Naive thymus-derived CD4-positive, alpha-beta T cell (primary cell): ENCODE measurements around the gene SLC22A23. TPM values are rescaled to one million over a fixed set of nuclear protein-coding genes. Genes with fewer than 3 reads are reported as not detected.
A peak's percentile ranks its signal among the peaks of the same experiment; 100 is the strongest.

ENCODE experiments used
- ATAC-seq: fragments of 150-1000 bp; cut with Tn5 transposase; 2 replicates; pipeline ENCODE4 v1.10.0; 2021; ENCODE audit warnings: mild to moderate bottlenecking, moderate library complexity
- CTCF ChIA-PET: fragments of 350-600 bp; sonication (Branson Sonifier 250); formaldehyde crosslinking; loops from one replicate; lab custom pipeline; 2021; ENCODE audit warnings: antibody characterized with exemption; lab: Charles Lee
- POLR2A ChIA-PET: fragments of 350-600 bp; sonication (Branson Sonifier 250); formaldehyde crosslinking; loops from one replicate; lab custom pipeline; 2021; ENCODE audit warnings: antibody characterized with exemption, inconsistent platforms; lab: Charles Lee
- DNase-seq, 9 donors: peaks; one replicate each; pipeline versions ENCODE4 v3.0.0 to v3.0.0-alpha.2; 2020 to 2022; ENCODE audit warnings: mixed read lengths in 1 of 9
- H3K27ac ChIP-seq: one replicate; pipeline ENCODE4 v1.7.0; 2013; ENCODE audit warnings: mild to moderate bottlenecking, low read depth, low read length, moderate library complexity
- H3K27me3 ChIP-seq, 2 donors: one replicate each; pipeline ENCODE4 v1.7.0; 2013; ENCODE audit warnings: low read length in 2 of 2, mild to moderate bottlenecking in 2 of 2, moderate library complexity in 2 of 2; ENCODE audit not compliant: control insufficient read depth in 2 of 2, insufficient read depth in 2 of 2
- H3K36me3 ChIP-seq, 3 experiments: 1 replicate in 2 of 3; 2 replicates in 1 of 3; pipeline ENCODE4 v1.7.0; 2013; ENCODE audit warnings: low read length in 3 of 3, mild to moderate bottlenecking in 3 of 3, moderate library complexity in 1 of 3; ENCODE audit not compliant: insufficient read depth in 3 of 3, control insufficient read depth in 2 of 3
- H3K4me1 ChIP-seq, 2 donors: one replicate each; pipeline ENCODE4 v1.7.0; 2013; ENCODE audit warnings: low read length in 2 of 2, mild to moderate bottlenecking in 2 of 2, moderate library complexity in 1 of 2; ENCODE audit not compliant: control insufficient read depth in 2 of 2, insufficient read depth in 2 of 2
- H3K4me3 ChIP-seq: 2 replicates; pipeline ENCODE4 v1.7.0; 2013; ENCODE audit warnings: mild to moderate bottlenecking, low read length
- H3K9me3 ChIP-seq, 3 experiments: 1 replicate in 2 of 3; 2 replicates in 1 of 3; pipeline ENCODE4 v1.7.0; 2013; ENCODE audit warnings: low read length in 3 of 3; ENCODE audit not compliant: control insufficient read depth in 2 of 3
- H3K27ac Mint-ChIP-seq, 9 donors: one replicate each; pipeline ENCODE4 v1.8.0; 2020 to 2022; ENCODE audit warnings: mixed read lengths in 9 of 9, mild to moderate bottlenecking in 8 of 9, moderate library complexity in 5 of 9, inconsistent platforms in 2 of 9
- H3K27me3 Mint-ChIP-seq, 5 donors: one replicate each; pipeline ENCODE4 v1.8.0; 2021 to 2022; ENCODE audit warnings: mixed read lengths in 5 of 5, mild to moderate bottlenecking in 1 of 5
- H3K36me3 Mint-ChIP-seq, 5 donors: one replicate each; pipeline ENCODE4 v1.8.0; 2020 to 2022; ENCODE audit warnings: mixed read lengths in 5 of 5, mild to moderate bottlenecking in 3 of 5, inconsistent platforms in 1 of 5
- H3K4me1 Mint-ChIP-seq, 7 donors: one replicate each; pipeline ENCODE4 v1.8.0; 2020 to 2022; ENCODE audit warnings: mixed read lengths in 7 of 7, mild to moderate bottlenecking in 3 of 7, inconsistent platforms in 1 of 7
- H3K4me3 Mint-ChIP-seq, 10 donors: one replicate each; pipeline ENCODE4 v1.8.0; 2020 to 2022; ENCODE audit warnings: mild to moderate bottlenecking in 10 of 10, mixed read lengths in 10 of 10, moderate library complexity in 6 of 10, inconsistent platforms in 2 of 10
- H3K9me3 Mint-ChIP-seq, 11 donors: one replicate each; pipeline ENCODE4 v1.8.0; 2020 to 2022; ENCODE audit warnings: mixed read lengths in 11 of 11, mild to moderate bottlenecking in 4 of 11, inconsistent platforms in 1 of 11, moderate library complexity in 1 of 11
- intact Hi-C, 2 donors: fragments of 100-400 bp; cut with micrococcal nuclease; formaldehyde crosslinking; loops; one replicate each; pipeline ENCODE4 v1.15.1; 2023
- polyA plus RNA-seq, 2 donors: library from polyadenylated mRNA; unstranded; fragments of 300-500 nt; fragmentation: Illumina TruSeq; gene quantifications; one replicate each; pipeline ENCODE4 v1.2.3, GENCODE V29; 2021
- total RNA-seq, 6 experiments: library from RNA in 5 of 6; stranded (reverse) in 5 of 6; gene quantifications; 1 replicate in 5 of 6; 2 replicates in 1 of 6; pipeline ENCODE4 v1.2.3 and lab custom pipeline; 2021 to 2026

SLC22A23 gene
- total and polyA plus RNA-seq, 7 experiments from 2014 or later, result 1.1 to 23.8 (median 13.6) TPM

DNA sequence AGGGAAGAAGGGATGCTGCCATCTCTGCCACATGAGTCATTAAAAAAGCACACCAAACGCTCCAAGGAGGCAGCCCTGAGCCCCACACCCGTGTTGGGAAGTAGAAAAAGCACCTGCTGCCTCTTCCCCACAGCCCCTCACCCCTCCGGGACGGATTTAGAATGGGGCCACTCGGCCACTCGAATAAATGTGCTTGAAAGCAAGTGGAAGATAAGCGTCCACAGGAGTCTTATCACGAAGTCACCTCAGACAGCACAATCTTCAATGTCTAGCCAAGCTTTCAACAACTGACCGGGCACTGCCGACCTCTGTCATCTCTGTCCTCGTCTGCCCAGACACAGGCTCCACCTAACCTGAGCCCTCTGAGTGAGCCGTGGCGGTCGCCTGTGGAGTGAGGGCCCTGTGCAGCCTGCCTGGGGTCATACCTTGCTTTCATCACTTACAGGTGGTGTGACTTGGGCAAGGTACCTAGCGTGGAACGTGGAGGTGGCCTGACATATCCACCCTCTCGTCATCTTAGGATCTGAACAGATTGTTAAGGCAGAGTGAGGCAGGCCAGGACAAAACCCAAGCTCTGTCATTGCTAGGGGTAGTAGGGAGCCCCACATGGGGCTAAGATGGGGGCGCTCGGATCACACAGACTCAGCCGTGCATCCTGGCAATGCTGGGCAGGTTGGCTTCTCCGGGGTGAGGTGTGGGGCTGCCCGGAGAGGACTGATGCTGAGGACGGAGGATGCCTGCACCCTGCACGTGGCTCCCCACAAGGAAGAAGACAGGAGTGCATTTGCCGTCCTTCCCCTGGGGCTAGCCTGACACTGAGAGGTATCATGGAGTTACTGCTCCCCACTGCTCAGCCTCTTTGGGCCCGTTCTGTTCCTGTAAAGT is 163.3 kb downstream of the SLC22A23 start:
- intact Hi-C loops, result no loop called here
- Histone ChIP-seq H3K4me3 (no peak overlapping the region), H3K36me3 (peaks cover 0 to 13% (median 0%) of the 10 kb centered on the region in 3 experiments), H3K27ac (no peak overlapping the region), H3K27me3 (no peaks in the 10 kb centered on the region), H3K4me1 (no peaks in the 10 kb centered on the region), H3K9me3 (no peaks in the 10 kb centered on the region)
- Mint-ChIP-seq H3K36me3 (peaks cover 0 to 13% (median 0%) of the 10 kb centered on the region in 5 donors), H3K27me3 (peaks cover 0 to 3% (median 0%) of the 10 kb centered on the region in 5 donors), H3K4me3 (no peak overlapping the region), H3K9me3 (no peaks in the 10 kb centered on the region), H3K4me1 (peaks cover 0 to 2% (median 0%) of the 10 kb centered on the region in 7 donors), H3K27ac (peak overlapping the region in 3 of 9 donors; percentile 23 to 65 (median 42))
- ATAC-seq (no peak), DNase-seq (no peak)
- CTCF ChIA-PET, result no interaction called here
- POLR2A ChIA-PET, result no interaction called here

DNA sequence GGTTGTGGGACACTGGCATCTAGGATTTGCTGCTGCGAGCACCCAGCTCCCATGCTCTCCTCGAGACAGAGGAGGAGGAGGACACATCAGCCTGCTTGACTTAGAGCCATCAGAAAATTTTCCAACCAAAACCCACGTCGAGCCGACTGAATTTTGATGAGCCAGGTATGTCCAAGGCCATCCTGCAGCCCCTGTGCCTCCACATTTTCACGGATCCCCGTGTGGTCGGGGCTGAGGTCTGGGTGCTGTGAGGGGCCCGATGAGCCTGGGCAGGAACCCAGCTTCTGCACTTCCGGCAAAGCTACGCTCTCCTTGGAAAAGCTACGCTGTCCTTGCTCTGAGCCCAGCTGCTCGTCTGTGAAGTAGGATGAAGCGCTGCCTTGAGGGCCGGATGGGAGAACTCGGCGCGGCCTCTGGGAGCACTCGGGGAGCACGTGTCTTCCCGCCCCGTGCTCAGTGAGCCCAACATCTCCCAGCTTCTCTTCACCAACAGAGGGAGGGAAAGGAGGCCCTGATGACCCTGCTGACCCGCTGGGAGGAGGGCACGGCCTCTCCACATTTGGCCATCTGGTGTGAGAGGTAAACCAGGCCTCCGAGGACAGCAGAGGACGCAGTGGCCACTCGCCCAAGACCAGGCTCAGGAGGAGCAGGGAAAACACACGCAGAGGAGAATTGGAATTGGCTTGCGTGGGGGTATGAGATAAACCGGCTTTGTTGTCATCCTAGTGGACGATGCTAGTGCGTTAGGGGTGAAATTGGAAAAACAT is 164.2 kb downstream of the SLC22A23 start:
- intact Hi-C loops, result no loop called here
- Mint-ChIP-seq H3K27ac (peak overlapping the region in 4 of 9 donors; percentile 42 to 67 (median 58)), H3K4me3 (no peak overlapping the region), H3K27me3 (peaks cover 0 to 3% (median 0%) of the 10 kb centered on the region in 5 donors), H3K36me3 (peaks cover 0 to 14% (median 0%) of the 10 kb centered on the region in 5 donors), H3K9me3 (no peaks in the 10 kb centered on the region), H3K4me1 (peaks cover 0 to 2% (median 0%) of the 10 kb centered on the region in 7 donors)
- CTCF ChIA-PET, result no interaction called here
- POLR2A ChIA-PET, result no interaction called here
- Histone ChIP-seq H3K9me3 (no peaks in the 10 kb centered on the region), H3K36me3 (peaks cover 0 to 12% (median 0%) of the 10 kb centered on the region in 3 experiments), H3K27ac (no peak overlapping the region), H3K4me1 (no peaks in the 10 kb centered on the region), H3K4me3 (no peak overlapping the region), H3K27me3 (no peaks in the 10 kb centered on the region)
- ATAC-seq (no peak), DNase-seq (no peak)

DNA sequence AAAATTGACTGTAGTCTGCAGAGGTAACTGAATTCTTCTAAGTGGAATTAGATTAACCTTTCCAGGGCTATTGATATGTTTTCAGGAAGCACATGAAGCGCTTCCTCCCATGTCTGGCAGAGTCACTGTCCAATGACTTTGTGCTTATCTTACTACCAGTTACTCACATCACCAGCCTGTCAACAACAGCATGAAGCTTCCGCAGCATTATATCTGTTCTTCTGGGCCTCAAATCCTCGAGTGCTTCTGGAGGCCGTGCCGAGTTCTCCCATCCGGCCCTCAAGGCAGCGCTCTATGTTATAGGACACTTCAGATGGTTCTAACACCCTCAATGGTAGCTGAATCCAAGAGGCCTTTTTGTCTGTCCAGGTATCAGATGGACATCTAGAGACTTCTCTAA is 164.9 kb downstream of the SLC22A23 start:
- peaks cover 0 to 13% (median 0%) of the 10 kb centered on the region in 5 donors for H3K36me3 Mint-ChIP-seq
- peaks cover 0 to 2% (median 0%) of the 10 kb centered on the region in 5 donors for H3K27me3 Mint-ChIP-seq
- peak overlapping the region in 2 of 9 donors; percentile 21 to 51 for H3K27ac Mint-ChIP-seq
- ChIA-PET CTCF (no interaction called here), POLR2A (no interaction called here)
- peaks cover 0 to 2% (median 0%) of the 10 kb centered on the region in 7 donors for H3K4me1 Mint-ChIP-seq
- no peak for ATAC-seq
- Histone ChIP-seq H3K27ac (no peak overlapping the region), H3K4me1 (no peaks in the 10 kb centered on the region), H3K4me3 (no peak overlapping the region), H3K36me3 (peaks cover 0 to 6% (median 0%) of the 10 kb centered on the region in 3 experiments), H3K9me3 (no peaks in the 10 kb centered on the region), H3K27me3 (no peaks in the 10 kb centered on the region)
- DNase-seq, result no peak
- intact Hi-C loops, result no loop called here
- H3K4me3 Mint-ChIP-seq, result no peak overlapping the region
- no peaks in the 10 kb centered on the region for H3K9me3 Mint-ChIP-seq

DNA sequence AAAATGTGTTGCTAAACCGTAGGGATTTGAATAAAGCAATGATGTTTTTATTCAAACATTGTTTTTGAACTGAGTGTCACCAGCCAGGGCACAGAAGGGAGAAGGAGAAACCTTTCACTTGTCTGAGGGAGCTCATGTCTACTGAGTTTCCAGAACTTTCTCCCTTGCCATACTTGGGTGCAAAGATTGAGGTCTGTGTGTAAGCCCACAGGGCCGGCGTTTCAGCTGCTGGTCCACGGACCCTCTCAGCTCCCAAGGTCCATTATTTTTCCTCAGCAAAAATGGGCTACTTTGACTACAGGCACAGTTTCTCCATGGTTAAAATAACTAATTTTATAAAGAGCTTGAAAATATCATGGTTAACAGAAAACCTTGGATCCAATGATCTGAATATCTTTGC is 165.5 kb downstream of the SLC22A23 start:
- Mint-ChIP-seq H3K27me3 (no peaks in the 10 kb centered on the region), H3K27ac (peak overlapping the region in 2 of 9 donors; percentile 32 to 40), H3K4me3 (no peak overlapping the region), H3K36me3 (peaks cover 0 to 10% (median 0%) of the 10 kb centered on the region in 5 donors), H3K4me1 (peaks cover 0 to 2% (median 0%) of the 10 kb centered on the region in 7 donors), H3K9me3 (no peaks in the 10 kb centered on the region)
- Histone ChIP-seq H3K4me3 (no peak overlapping the region), H3K27me3 (no peaks in the 10 kb centered on the region), H3K36me3 (peaks cover 0 to 8% (median 0%) of the 10 kb centered on the region in 3 experiments), H3K27ac (no peak overlapping the region), H3K4me1 (no peaks in the 10 kb centered on the region), H3K9me3 (no peaks in the 10 kb centered on the region)
- intact Hi-C loops, result no loop called here
- POLR2A ChIA-PET, result no interaction called here
- no peak for ATAC-seq
- DNase-seq, result no peak
- CTCF ChIA-PET, result no interaction called here

DNA sequence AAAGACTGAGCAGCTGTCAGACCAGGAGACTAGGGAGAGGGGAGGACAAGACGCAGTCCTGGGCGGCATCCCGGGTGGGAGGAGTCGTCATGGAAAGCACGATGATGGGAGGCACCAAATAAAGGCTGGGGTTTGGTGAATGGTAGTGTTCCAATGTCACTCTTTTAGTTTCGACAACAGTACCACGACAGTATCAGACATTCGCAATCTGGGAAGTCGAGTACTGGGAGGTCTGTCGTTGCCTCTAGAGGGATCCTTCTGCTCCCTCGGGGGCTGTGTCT is 166.0 kb downstream of the SLC22A23 start:
- intact Hi-C loops, result no loop called here

DNA sequence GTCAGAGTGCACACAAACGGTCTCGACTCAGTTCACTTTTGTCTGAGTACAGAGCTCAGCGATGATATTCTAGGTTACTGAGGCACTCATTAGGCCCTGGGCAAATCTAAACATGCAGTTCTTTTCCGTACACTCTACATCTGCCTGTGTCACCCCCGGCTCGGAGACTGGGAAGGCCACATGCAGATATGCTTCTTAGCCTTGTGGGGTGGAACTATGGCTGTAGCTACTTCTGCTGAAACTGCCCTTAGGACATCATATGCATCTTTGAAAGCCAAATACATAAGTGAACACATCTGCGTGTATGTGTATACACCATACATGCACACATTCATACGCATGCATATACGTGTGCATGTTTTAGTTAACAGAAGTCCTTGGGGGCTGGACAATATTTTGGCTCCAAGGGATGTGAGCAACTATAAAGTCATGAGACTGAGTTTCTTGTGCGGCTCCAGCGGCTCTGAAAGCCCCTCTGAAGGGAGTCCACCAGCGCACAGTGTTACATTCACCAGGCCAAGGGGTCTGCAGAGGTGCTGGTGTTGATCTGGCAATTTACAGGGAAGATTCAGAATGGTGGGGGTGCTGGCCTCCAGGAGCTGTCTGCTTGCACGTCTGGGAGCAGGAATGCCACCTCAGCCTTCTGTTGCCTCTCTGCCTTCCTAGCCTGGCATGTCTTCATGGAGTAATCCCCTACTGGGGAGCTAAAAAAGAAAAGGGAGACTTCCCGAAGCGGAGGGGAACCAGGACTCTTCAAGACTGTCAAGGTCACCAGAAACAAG is 166.5 kb downstream of the SLC22A23 start:
- Mint-ChIP-seq H3K36me3 (peaks cover 0 to 10% (median 0%) of the 10 kb centered on the region in 5 donors), H3K4me1 (peaks cover 0 to under 1% (median 0%) of the 10 kb centered on the region in 7 donors), H3K4me3 (no peak overlapping the region), H3K27ac (peak overlapping the region in 4 of 9 donors; percentile 14 to 76 (median 28)), H3K9me3 (no peaks in the 10 kb centered on the region), H3K27me3 (no peaks in the 10 kb centered on the region)
- Histone ChIP-seq H3K36me3 (peaks cover 0 to 10% (median 0%) of the 10 kb centered on the region in 3 experiments), H3K27ac (no peak overlapping the region), H3K4me1 (no peaks in the 10 kb centered on the region), H3K27me3 (no peaks in the 10 kb centered on the region), H3K9me3 (no peaks in the 10 kb centered on the region), H3K4me3 (no peak overlapping the region)
- ChIA-PET POLR2A (interaction anchor here (0.7 kb wide), 1 partner anchor 153 kb away, joined by 3 read pairs; no protein-coding TSS in a partner anchor), CTCF (interaction anchor here (0.6 to 1.1 kb wide), 2 partner anchors 8 to 11 kb away, joined by 3 to 4 read pairs; no protein-coding TSS in a partner anchor)
- DNase-seq (no peak), ATAC-seq (no peak)
- intact Hi-C loops, result no loop called here

More for the DNA sequence above, 166.0 kb downstream of the SLC22A23 start:
- no peak overlapping the region for H3K4me3 ChIP-seq
- Mint-ChIP-seq H3K4me3 (no peak overlapping the region), H3K4me1 (peaks cover 0 to 2% (median 0%) of the 10 kb centered on the region in 7 donors), H3K9me3 (no peaks in the 10 kb centered on the region), H3K27ac (peak overlapping the region in 2 of 9 donors; percentile 40 to 76), H3K36me3 (peaks cover 0 to 10% (median 0%) of the 10 kb centered on the region in 5 donors), H3K27me3 (no peaks in the 10 kb centered on the region)
- H3K36me3 ChIP-seq, result peaks cover 0 to 9% (median 0%) of the 10 kb centered on the region in 3 experiments
- DNase-seq (no peak), ATAC-seq (no peak)
- no peaks in the 10 kb centered on the region for H3K27me3 ChIP-seq
- H3K4me1 ChIP-seq, result no peaks in the 10 kb centered on the region
- POLR2A ChIA-PET, result interaction anchor here (0.7 kb wide), 1 partner anchor 152 kb away, joined by 3 read pairs; no protein-coding TSS in a partner anchor
- CTCF ChIA-PET, result no interaction called here
- H3K9me3 ChIP-seq, result no peaks in the 10 kb centered on the region
- H3K27ac ChIP-seq, result no peak overlapping the region
